ENCODE results near the gene CRIM1. TPM values are rescaled to one million over a fixed set of nuclear protein-coding genes. Genes with fewer than 3 reads are reported as not detected.

CRIM1 gene
- total and polyA plus RNA-seq, 12 donors, result 14.1 to 83.6 (median 54.8) TPM

DNA sequence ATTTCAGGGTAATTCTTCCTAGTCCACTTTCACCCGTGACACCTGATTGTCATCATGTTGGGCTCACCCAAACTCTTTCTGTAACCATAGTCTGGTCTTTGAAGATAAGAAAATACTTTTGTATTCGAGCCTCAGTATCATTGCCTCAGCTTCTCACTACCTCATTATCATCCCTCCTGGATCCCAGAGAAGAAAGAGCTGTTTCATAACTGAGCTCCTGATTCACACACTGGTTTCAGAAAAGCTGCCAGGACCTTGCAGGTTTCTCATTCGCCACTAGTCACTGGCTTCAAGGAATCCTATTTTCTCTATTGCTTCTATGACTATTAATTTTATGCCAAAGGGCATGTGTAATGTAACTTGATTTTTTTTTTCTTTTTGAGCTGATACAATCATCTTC lies 2.9 kb upstream of the CRIM1 start:
- DNase-seq (no peak), ATAC-seq (no peak)
- H3K9me3 ChIP-seq, result no peaks in the 10 kb centered on the region
- no peak for TF ChIP-seq CTCF (IDR thresholded peaks at IDR 0.05)
- H3K27ac ChIP-seq, result peak overlapping the region in 1 of 10 donors; percentile 42
- WGBS, 2 donors, result 58 to 63% methylated on average over 3 of the region's 3 CpGs
- H3K4me1 ChIP-seq, result peaks cover 0 to 31% (median 19%) of the 10 kb centered on the region in 9 donors
- intact Hi-C loops (cut with DNase I), result loop anchor here (1.0 to 10.0 kb wide), 14 partner anchors 102 to 432 kb away; partner anchors contain the start of gene FEZ2 (in 1 of the 10)
- peaks cover 0 to 31% (median 0%) of the 10 kb centered on the region in 7 donors for H3K27me3 ChIP-seq
- no peak overlapping the region for H3K4me3 ChIP-seq
- no peaks in the 10 kb centered on the region for H3K36me3 ChIP-seq

DNA sequence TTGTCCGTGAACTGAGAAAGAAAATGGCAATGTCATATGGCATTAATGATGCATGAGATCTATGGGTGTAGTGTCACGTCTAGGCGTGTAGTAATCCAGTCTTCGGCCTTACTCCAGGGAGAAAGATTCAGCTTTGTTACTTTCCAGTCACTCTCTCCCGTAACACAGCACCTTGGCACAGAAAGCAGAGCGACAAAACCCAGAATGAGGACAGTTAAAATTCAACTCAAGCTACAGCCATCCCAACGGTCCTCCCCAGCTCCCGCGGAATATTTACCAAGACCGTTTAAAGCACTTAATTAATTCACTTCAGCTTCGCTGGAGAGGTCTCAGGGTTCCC lies 797 bp upstream of the CRIM1 start:
- H3K4me1 ChIP-seq, result peaks cover 8 to 51% (median 38%) of the 10 kb centered on the region in 9 donors
- H3K9me3 ChIP-seq, result no peaks in the 10 kb centered on the region
- H3K27ac ChIP-seq, result peak overlapping the region in 9 of 10 donors; percentile 81 to 93 (median 91)
- ATAC-seq (no peak), DNase-seq (no peak)
- peaks cover 0 to 34% (median 0%) of the 10 kb centered on the region in 7 donors for H3K27me3 ChIP-seq
- 25 to 29% methylated on average over 11 of the region's 11 CpGs for WGBS, 2 donors
- TF ChIP-seq CTCF (IDR thresholded peaks at IDR 0.05), result no peak
- peak overlapping the region; percentile 56 to 95 (median 89) for H3K4me3 ChIP-seq
- intact Hi-C loops (cut with DNase I), result loop anchor here (1.0 to 10.0 kb wide), 15 partner anchors 58 to 430 kb away; no protein-coding TSS in a partner anchor
- H3K36me3 ChIP-seq, result no peaks in the 10 kb centered on the region

DNA sequence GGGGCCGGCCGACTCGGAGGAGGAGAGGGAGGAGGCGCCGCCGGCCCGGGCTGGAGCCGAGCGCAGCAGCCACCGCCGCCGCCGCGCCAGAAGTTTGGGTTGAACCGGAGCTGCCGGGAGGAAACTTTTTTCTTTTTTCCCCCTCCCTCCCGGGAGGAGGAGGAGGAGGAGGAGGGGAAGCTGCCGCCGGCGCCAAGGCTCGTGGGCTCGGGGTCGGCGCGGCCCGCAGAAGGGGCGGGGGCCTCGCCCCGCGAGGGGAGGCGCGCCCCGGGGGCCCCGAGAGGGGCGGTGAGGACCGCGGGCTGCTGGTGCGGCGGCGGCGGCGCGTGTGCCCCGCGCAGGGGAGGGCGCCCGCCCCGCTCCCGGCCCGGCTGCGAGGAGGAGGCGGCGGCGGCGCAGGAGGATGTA lies 316 bp downstream of the CRIM1 start:
- H3K4me3 ChIP-seq, result peak overlapping the region; percentile 56 to 95 (median 89)
- intact Hi-C loops (cut with DNase I), result loop anchor here in 9 of 10 donors (1.0 to 10.0 kb wide), 11 partner anchors 56 to 429 kb away; no protein-coding TSS in a partner anchor
- DNase-seq, result no peak
- peak in 3 of 8 donors; percentile 2 to 18 (median 7) for ATAC-seq
- no peaks in the 10 kb centered on the region for H3K9me3 ChIP-seq
- no peak for TF ChIP-seq CTCF (IDR thresholded peaks at IDR 0.05)
- no peaks in the 10 kb centered on the region for H3K36me3 ChIP-seq
- WGBS, 2 donors, result 0 to 1% methylated on average over 12 to 51 of the region's 55 CpGs
- H3K27me3 ChIP-seq, result peaks cover 0 to 34% (median 0%) of the 10 kb centered on the region in 7 donors
- H3K4me1 ChIP-seq, result peaks cover 8 to 60% (median 49%) of the 10 kb centered on the region in 9 donors
- H3K27ac ChIP-seq, result peak overlapping the region; percentile 81 to 93 (median 91)

DNA sequence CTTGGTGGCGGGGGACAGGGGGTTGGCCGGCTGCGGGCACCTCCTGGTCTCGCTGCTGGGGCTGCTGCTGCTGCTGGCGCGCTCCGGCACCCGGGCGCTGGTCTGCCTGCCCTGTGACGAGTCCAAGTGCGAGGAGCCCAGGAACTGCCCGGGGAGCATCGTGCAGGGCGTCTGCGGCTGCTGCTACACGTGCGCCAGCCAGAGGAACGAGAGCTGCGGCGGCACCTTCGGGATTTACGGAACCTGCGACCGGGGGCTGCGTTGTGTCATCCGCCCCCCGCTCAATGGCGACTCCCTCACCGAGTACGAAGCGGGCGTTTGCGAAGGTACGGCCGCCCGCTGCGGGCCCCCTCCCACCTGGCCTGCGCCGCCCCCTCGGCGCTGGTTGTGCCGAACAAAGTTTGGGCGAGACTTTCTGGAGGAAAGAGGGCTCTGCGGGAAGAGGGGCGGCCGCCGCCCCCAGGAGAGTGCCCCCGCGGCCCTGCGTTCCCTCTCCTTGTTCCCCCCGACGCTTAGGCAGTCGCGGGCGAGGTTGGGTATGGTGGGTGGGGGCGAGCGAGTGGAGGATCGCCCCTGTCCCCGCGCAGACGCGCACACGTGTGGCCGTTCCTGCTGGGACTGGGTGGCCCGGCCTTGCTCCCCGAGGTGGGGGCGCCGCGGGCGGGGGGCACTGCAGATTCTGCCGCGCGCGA lies 866 bp downstream of the CRIM1 start:
- H3K27me3 ChIP-seq, result peaks cover 0 to 34% (median 0%) of the 10 kb centered on the region in 7 donors
- H3K27ac ChIP-seq, result peak overlapping the region; percentile 81 to 93 (median 91)
- no peaks in the 10 kb centered on the region for H3K9me3 ChIP-seq
- WGBS, 2 donors, result 0% methylated on average over 67 to 74 of the region's 74 CpGs
- H3K36me3 ChIP-seq, result no peaks in the 10 kb centered on the region
- ATAC-seq, result peak in 7 of 8 donors; percentile 2 to 39 (median 5)
- peak overlapping the region; percentile 56 to 95 (median 89) for H3K4me3 ChIP-seq
- intact Hi-C loops (cut with DNase I), result loop anchor here in 9 of 10 donors (1.0 to 10.0 kb wide), 9 partner anchors 56 to 428 kb away; no protein-coding TSS in a partner anchor
- DNase-seq, result peak; percentile 38 to 56
- H3K4me1 ChIP-seq, result peaks cover 8 to 66% (median 55%) of the 10 kb centered on the region in 9 donors
- no peak for TF ChIP-seq CTCF (IDR thresholded peaks at IDR 0.05)
